ENCODE measurements around the gene SYN1. TPM values are rescaled to one million over a fixed set of nuclear protein-coding genes. Genes with fewer than 3 reads are reported as not detected.
A peak's percentile ranks its signal among the peaks of the same experiment; 100 is the strongest.
"Not testable (repeated sequence)": the region's sequence is repeated elsewhere in the genome, so short reads cannot be mapped to it uniquely, and the experiment has no call there.

The SYN1 gene
- under 1 TPM; 0.50 to 0.73 TPM for total RNA-seq
- long read RNA-seq = 0 reads

GRCh38 chrX:47619486-47620302 lies at the start of gene SYN1:
Gene SYN1, minus strand, starts transcription at chrX:47619857. Its CDS starts 129 bp downstream, at chrX:47619728.
- intact Hi-C loops (cut with DNase I, micrococcal nuclease) = no loop called here
- DNase-seq (peak; percentile 56 to 80), ATAC-seq (peak; percentile 89)

- DNase-seq; intact Hi-C loops (cut with DNase I, micrococcal nuclease); ATAC-seq: not testable (repeated sequence)
Measured at GRCh38 chrX:47665797-47666196, 46.1 kb upstream of the SYN1 start.

- DNase-seq = no peak
- no peak for ATAC-seq
- intact Hi-C loops (cut with DNase I, micrococcal nuclease) = no loop called here
Measured at GRCh38 chrX:47664737-47665136, 45.1 kb upstream of the SYN1 start.

- DNase-seq (no peak), ATAC-seq (no peak)
- intact Hi-C loops (cut with DNase I, micrococcal nuclease) = no loop called here
Measured at GRCh38 chrX:47662144-47662657, 42.5 kb upstream of the SYN1 start.

GRCh38 chrX:47661539-47661938 lies 41.9 kb upstream of the SYN1 start:
- ATAC-seq (no peak), DNase-seq (no peak)
- intact Hi-C loops (cut with DNase I, micrococcal nuclease) = no loop called here

- DNase-seq (no peak), ATAC-seq (no peak)
- intact Hi-C loops (cut with DNase I, micrococcal nuclease) = no loop called here
Measured at GRCh38 chrX:47659421-47659726, 39.7 kb upstream of the SYN1 start.

GRCh38 chrX:47658684-47659420 lies 39.2 kb upstream of the SYN1 start, which contains the start of gene UXT:
Gene UXT, minus strand, starts transcription at chrX:47659180. Its CDS starts 253 bp downstream, at chrX:47658927.
- DNase-seq = peak; percentile 94 to 95
- intact Hi-C loops (cut with DNase I, micrococcal nuclease) = no loop called here
- peak; percentile 92 for ATAC-seq

- ATAC-seq = no peak
- intact Hi-C loops (cut with DNase I, micrococcal nuclease) = no loop called here
- no peak for DNase-seq
Measured at GRCh38 chrX:47658301-47658683, 38.6 kb upstream of the SYN1 start.

- intact Hi-C loops (cut with DNase I, micrococcal nuclease) = no loop called here
- DNase-seq = no peak
- peak; percentile 29 for ATAC-seq
Measured at GRCh38 chrX:47651043-47651905, 31.6 kb upstream of the SYN1 start.

GRCh38 chrX:47650164-47651042 lies 30.7 kb upstream of the SYN1 start, which contains the start of gene ELK1:
Gene ELK1, minus strand, starts transcription at chrX:47650563. Its CDS starts 9,122 bp downstream, at chrX:47641441.
- DNase-seq (peak; percentile 90 to 96), ATAC-seq (peak; percentile 90)
- intact Hi-C loops (cut with DNase I, micrococcal nuclease) = no loop called here

GRCh38 chrX:47649781-47650163 lies 30.1 kb upstream of the SYN1 start:
- DNase-seq (no peak), ATAC-seq (no peak)
- intact Hi-C loops (cut with DNase I, micrococcal nuclease) = no loop called here

- intact Hi-C loops (cut with DNase I, micrococcal nuclease) = no loop called here
- no peak for ATAC-seq
Measured at GRCh38 chrX:47649271-47649670, 29.6 kb upstream of the SYN1 start.

GRCh38 chrX:47648376-47648775 lies 28.7 kb upstream of the SYN1 start:
- intact Hi-C loops (cut with DNase I, micrococcal nuclease) = no loop called here
- no peak for DNase-seq
- no peak for ATAC-seq

More at GRCh38 chrX:47649271-47649670, 29.6 kb upstream of the SYN1 start:
- DNase-seq = no peak

- intact Hi-C loops (cut with DNase I, micrococcal nuclease) = no loop called here
- DNase-seq (no peak), ATAC-seq (no peak)
Measured at GRCh38 chrX:47646636-47647035, 27.0 kb upstream of the SYN1 start.

GRCh38 chrX:47645530-47645929 lies 25.9 kb upstream of the SYN1 start:
- ATAC-seq (no peak), DNase-seq (no peak)
- intact Hi-C loops (cut with DNase I, micrococcal nuclease) = no loop called here

GRCh38 chrX:47644557-47645091 lies 25.0 kb upstream of the SYN1 start:
- ATAC-seq (peak; percentile 68), DNase-seq (no peak)
- intact Hi-C loops (cut with DNase I, micrococcal nuclease) = no loop called here

GRCh38 chrX:47643926-47644325 lies 24.3 kb upstream of the SYN1 start:
- DNase-seq = no peak
- ATAC-seq = peak; percentile 42
- intact Hi-C loops (cut with DNase I, micrococcal nuclease) = no loop called here

- no peak for DNase-seq
- intact Hi-C loops (cut with DNase I, micrococcal nuclease) = no loop called here
- ATAC-seq = no peak
Measured at GRCh38 chrX:47638816-47639215, 19.2 kb upstream of the SYN1 start.
